Dedifferentiated amniotic fluid mesenchymal stem cell (primary cell): ENCODE data around the gene MIR17HG.

Experiments used
- DNase-seq: peaks from one replicate; pipeline ENCODE4 v3.0.0-alpha.2; 2016; ENCODE audit errors: extremely low spot score

MIR17HG gene

GRCh38 chr13:91368676-91369440 is 21.4 kb downstream of the MIR17HG start:
- DNase-seq, result no peak

- DNase-seq, result no peak
Observed at GRCh38 chr13:91369441-91369831, 21.9 kb downstream of the MIR17HG start.

- no peak for DNase-seq
Observed at GRCh38 chr13:91370501-91370900, 23.0 kb downstream of the MIR17HG start.

- DNase-seq, result no peak
Observed at GRCh38 chr13:91372911-91373310, 25.4 kb downstream of the MIR17HG start.

GRCh38 chr13:91375116-91375729 is 27.7 kb downstream of the MIR17HG start:
- no peak for DNase-seq

- DNase-seq, result no peak
Observed at GRCh38 chr13:91381371-91381770, 33.9 kb downstream of the MIR17HG start.

- no peak for DNase-seq
Observed at GRCh38 chr13:91383836-91384235, 36.3 kb downstream of the MIR17HG start.

GRCh38 chr13:91384896-91385295 is 37.4 kb downstream of the MIR17HG start:
- no peak for DNase-seq

GRCh38 chr13:91389186-91389585 is 41.7 kb downstream of the MIR17HG start:
- no peak for DNase-seq

- no peak for DNase-seq
Observed at GRCh38 chr13:91397595-91397994, 50.1 kb downstream of the MIR17HG start.

GRCh38 chr13:91398413-91399188 is 51.1 kb downstream of the MIR17HG start, which contains the start of gene GPC5:
TSS of gene GPC5 (plus strand) at chr13:91398621.
- DNase-seq, result no peak

GRCh38 chr13:91399189-91400062 is 51.9 kb downstream of the MIR17HG start:
- no peak for DNase-seq

- no peak for DNase-seq
Observed at GRCh38 chr13:91400063-91400399, 52.5 kb downstream of the MIR17HG start.

GRCh38 chr13:91400671-91401070 is 53.2 kb downstream of the MIR17HG start:
- DNase-seq, result no peak

GRCh38 chr13:91401920-91402319 is 54.4 kb downstream of the MIR17HG start:
- DNase-seq, result no peak
